D721Med (cell line): Measurements from ENCODE around the gene CCDC6.
"Not testable (repeated sequence)": the region's sequence is repeated elsewhere in the genome, so short reads cannot be mapped to it uniquely, and the experiment has no call there.

Experiments
- DNase-seq: peaks from one replicate; pipeline ENCODE4 v3.0.0; 2011; ENCODE audit warnings: low spot score; ENCODE audit not compliant: insufficient read length
- FAIRE-seq: peaks from 2 replicates; lab custom pipeline; 2011; peaks lifted over from hg19 to GRCh38; lab: Jason Lieb, UNC
- CTCF ChIP-seq: IDR thresholded peaks from 2 replicates; pipeline ENCODE4 v1.5.1; 2012; ENCODE audit warnings: mild to moderate bottlenecking, control low read depth; ENCODE audit not compliant: insufficient read depth; ENCODE audit errors: missing control alignments

CCDC6 gene

GRCh38 chr10:59880971-59881510 is 25.3 kb downstream of the CCDC6 start:
- no peak for TF ChIP-seq CTCF
- DNase-seq (no peak), FAIRE-seq (no peak)

GRCh38 chr10:59880019-59880717 is 26.2 kb downstream of the CCDC6 start:
- FAIRE-seq, result no peak
- DNase-seq, result no peak
- TF ChIP-seq CTCF, result no peak

GRCh38 chr10:59879363-59879913 is 26.9 kb downstream of the CCDC6 start:
- FAIRE-seq, result no peak
- TF ChIP-seq CTCF, result no peak
- DNase-seq, result no peak

GRCh38 chr10:59878915-59879314 is 27.4 kb downstream of the CCDC6 start:
- TF ChIP-seq CTCF, result no peak
- DNase-seq, result no peak
- FAIRE-seq, result no peak

GRCh38 chr10:59878289-59878688 is 28.1 kb downstream of the CCDC6 start:
- TF ChIP-seq CTCF, result no peak

GRCh38 chr10:59877191-59877671 is 29.1 kb downstream of the CCDC6 start:
- FAIRE-seq (no peak), DNase-seq (no peak)
- no peak for TF ChIP-seq CTCF

More at GRCh38 chr10:59878289-59878688, 28.1 kb downstream of the CCDC6 start:
- no peak for FAIRE-seq
- DNase-seq, result no peak

GRCh38 chr10:59876695-59877094 is 29.7 kb downstream of the CCDC6 start:
- no peak for TF ChIP-seq CTCF
- FAIRE-seq, result no peak
- DNase-seq, result no peak

GRCh38 chr10:59876208-59876607 is 30.1 kb downstream of the CCDC6 start:
- not testable (repeated sequence) for FAIRE-seq, DNase-seq
